GM12878 (cell line): Measurements from ENCODE around the gene OPCML. TPM values are rescaled to one million over a fixed set of nuclear protein-coding genes. Genes with fewer than 3 reads are reported as not detected.

ENCODE experiments used
- ATAC-seq: fragments of 200-7000 bp; cut with Tn5 transposase; 3 replicates; pipeline ENCODE4 v1.9.1; 2020; ENCODE audit warnings: mild to moderate bottlenecking, moderate library complexity
- BruUV-seq: library from RNA; stranded (reverse); fragments of 400-500 nt; replicated peaks from 2 replicates; lab custom pipeline; 2021; lab: Mats Ljungman, UMichigan
- CTCF ChIA-PET: fragments of 300-600 bp; sonication (Branson Sonifier 250); formaldehyde crosslinking; extraction: SDS; loops from one replicate; lab custom pipeline; 2021; ENCODE audit warnings: inconsistent platforms; lab: Yijun Ruan, JAX
- POLR2A ChIA-PET: fragments of 350-600 bp; formaldehyde crosslinking; extraction: SDS; loops from one replicate; lab custom pipeline; 2021; ENCODE audit warnings: inconsistent platforms; lab: Charles Lee
- RAD21 ChIA-PET: fragments of 300-600 bp; sonication (Branson Sonifier 250); formaldehyde crosslinking; loops from one replicate; lab custom pipeline; 2023; ENCODE audit warnings: antibody characterized with exemption; ENCODE audit not compliant: unreplicated experiment; lab: Charles Lee
- SMC1A ChIA-PET: fragments of 300-600 bp; sonication (Branson Sonifier 250); formaldehyde crosslinking; loops from one replicate; lab custom pipeline; 2023; ENCODE audit not compliant: unreplicated experiment, uncharacterized antibody; lab: Charles Lee
- DNase-seq: peaks from one replicate; pipeline ENCODE4 v3.0.0-alpha.2; 2011; ENCODE audit warnings: low read depth, low spot score
- FAIRE-seq: peaks from 3 replicates; lab custom pipeline; 2011; peaks lifted over from hg19 to GRCh38; lab: Jason Lieb, UNC
- H2AFZ ChIP-seq: 2 replicates; pipeline ENCODE4 v1.6.0; 2011; ENCODE audit warnings: low read depth, low read length, control low read depth; ENCODE audit not compliant: control insufficient read depth
- H3K27ac ChIP-seq: 2 replicates; pipeline ENCODE4 v1.5.1; 2011; ENCODE audit warnings: control low read depth; ENCODE audit not compliant: control insufficient read depth, insufficient read depth
- H3K27me3 ChIP-seq, 2 experiments: replicated peaks in 1 of 2; 2 replicates each; pipeline versions ENCODE4 v1.6.0 to v1.6.1; 2011; ENCODE audit warnings: low read length in 1 of 2; ENCODE audit not compliant: control insufficient read depth in 2 of 2, insufficient read depth in 2 of 2
- H3K36me3 ChIP-seq, 2 experiments: 2 replicates each; pipeline ENCODE4 v1.5.1; 2011; ENCODE audit warnings: low read length in 1 of 2; ENCODE audit not compliant: control insufficient read depth in 2 of 2, insufficient read depth in 2 of 2
- H3K4me1 ChIP-seq: 2 replicates; pipeline ENCODE4 v1.6.1; 2011; ENCODE audit warnings: mild to moderate bottlenecking, low read length, moderate library complexity, mixed read lengths; ENCODE audit not compliant: control insufficient read depth, insufficient read depth
- H3K4me2 ChIP-seq: 2 replicates; pipeline ENCODE4 v1.6.0; 2011; ENCODE audit warnings: control low read depth; ENCODE audit not compliant: control insufficient read depth, insufficient read depth
- H3K4me3 ChIP-seq: fragments of 200-600 bp; sonication (generic); 2 replicates; pipeline ENCODE4 v1.5.1; 2016
- H3K79me2 ChIP-seq: 2 replicates; pipeline ENCODE4 v1.6.0; 2011; ENCODE audit warnings: low read length; ENCODE audit not compliant: control insufficient read depth, insufficient read depth
- H3K9ac ChIP-seq: 2 replicates; pipeline ENCODE4 v1.8.0; 2011; ENCODE audit warnings: low read length, control low read depth, mixed read lengths; ENCODE audit not compliant: control insufficient read depth, insufficient read depth
- H3K9me3 ChIP-seq: replicated peaks from 3 replicates; pipeline ENCODE4 v1.5.1; 2011; ENCODE audit warnings: mild to moderate bottlenecking, low read length; ENCODE audit not compliant: control insufficient read depth, insufficient read depth
- H4K20me1 ChIP-seq: 2 replicates; pipeline ENCODE4 v1.6.0; 2011; ENCODE audit not compliant: control insufficient read depth, insufficient read depth
- ASH2L ChIP-seq: fragments of 300-600, 200-600 bp; sonication (generic); IDR thresholded peaks from 2 replicates; pipeline ENCODE4 v1.6.1; 2017; ENCODE audit warnings: low read depth, mild to moderate bottlenecking, borderline replicate concordance
- IKZF2 ChIP-seq, 2 experiments: fragments of 450-650 bp; IDR thresholded peaks; 2 replicates each; pipeline ENCODE4 v1.6.1; 2017; ENCODE audit warnings: mild to moderate bottlenecking in 2 of 2, moderate library complexity in 2 of 2
- SMARCA5 ChIP-seq: fragments of 450-650 bp; IDR thresholded peaks from 2 replicates; pipeline ENCODE4 v1.6.1; 2017; ENCODE audit warnings: mild to moderate bottlenecking
- ZNF622 ChIP-seq: fragments of 450-650 bp; IDR thresholded peaks from 2 replicates; pipeline ENCODE4 v1.6.1; 2017; ENCODE audit warnings: mild to moderate bottlenecking, inconsistent platforms
- WGBS: methylation state at CpG from one replicate; pipeline ENCODE4 v1.1.6; 2016; ENCODE audit warnings: low lambda C conversion rate; ENCODE audit not compliant: insufficient replicate concordance, insufficient coverage; ENCODE audit errors: missing lambda C conversion rate; 5-methylcytosine and 5-hydroxymethylcytosine counted together
- in situ Hi-C: fragments of 300-500 bp; cut with MboI; formaldehyde crosslinking; loops from 9 replicates; pipeline ENCODE4 v1.14.3; 2018; ENCODE audit warnings: mixed read lengths
- intact Hi-C: fragments of 100-400 bp; cut with micrococcal nuclease; formaldehyde crosslinking; loops from one replicate; pipeline ENCODE4 v1.14.2; 2022; ENCODE audit not compliant: unreplicated experiment
- polyA plus RNA-seq, 11 experiments: library from polyadenylated mRNA; depleted of rRNA in 4 of 11; unstranded in 6 of 11; stranded (reverse) in 5 of 11; fragments of >200 nt; fragmentation: Nextera tagmentation in 4 of 11; fragmentation: Illumina TruSeq in 1 of 11; extraction: Ambion mirVana in 4 of 11; extraction: Trizol in 1 of 11; gene quantifications; 1 replicate in 1 of 11; 2 replicates in 10 of 11; pipeline versions ENCODE4 v1.2.1 to v1.2.3, GENCODE V29; 2011 to 2016; ENCODE audit warnings: inconsistent platforms in 2 of 11, missing spikeins in 2 of 11, low read depth in 1 of 11
- total RNA-seq, 4 experiments: library from RNA; depleted of rRNA in 3 of 4; stranded (reverse); fragments of >200 nt in 3 of 4; fragmentation: Illumina TruSeq in 1 of 4; extraction: Trizol in 1 of 4; gene quantifications; 2 replicates each; pipeline versions ENCODE4 v1.2.1 to v1.2.3, GENCODE V29; 2013 to 2021
- TF ChIP-seq, protein P1 (sequence below): fragments of 450-650 bp; formaldehyde crosslinking; IDR thresholded peaks from 2 replicates; pipeline ENCODE4 v1.5.0; 2022; ENCODE audit warnings: mild to moderate bottlenecking, missing genetic modification characterization
- TF ChIP-seq, protein P2 (sequence below): fragments of 150-350 bp; IDR thresholded peaks from 2 replicates; pipeline ENCODE4 v1.6.1; 2016; ENCODE audit warnings: low read depth, low read length
- TF ChIP-seq, protein P3 (sequence below): fragments of 450-650 bp; IDR thresholded peaks from 2 replicates; pipeline ENCODE4 v1.6.1; 2017; ENCODE audit warnings: mild to moderate bottlenecking, moderate library complexity
- TF ChIP-seq, protein P4 (sequence below): IDR thresholded peaks from 2 replicates; pipeline ENCODE4 v1.6.1; 2011; ENCODE audit warnings: borderline replicate concordance, low read depth, mild to moderate bottlenecking, moderate library complexity, low read length; ENCODE audit not compliant: insufficient read depth, poor library complexity, severe bottlenecking

OPCML gene
- total and polyA plus RNA-seq, 10 of the 15 experiments (the other 5 are each of a cell fraction or from before 2014, with no cell fraction given) = 0.84 TPM; not detected in 9

DNA sequence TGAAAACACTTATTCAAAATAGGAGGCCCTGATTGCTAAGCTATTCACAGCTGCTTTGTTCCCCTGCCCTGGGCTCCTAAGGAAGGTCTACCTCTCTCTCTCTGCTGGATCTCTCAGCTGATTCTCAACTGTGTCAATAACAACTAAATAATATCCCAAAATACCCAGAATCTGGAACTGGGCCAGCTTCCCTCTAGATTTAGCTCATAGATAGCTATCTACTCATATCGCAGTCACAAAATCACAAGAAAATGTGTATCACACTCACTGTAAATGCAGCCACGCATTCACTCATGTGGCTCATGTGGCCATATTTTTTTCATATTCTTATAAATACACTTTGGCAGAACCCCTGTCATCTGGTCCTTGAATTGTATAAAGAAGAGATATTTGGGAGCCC is 555.1 kb downstream of the OPCML start (continued):
- TF ChIP-seq, protein P1, sequence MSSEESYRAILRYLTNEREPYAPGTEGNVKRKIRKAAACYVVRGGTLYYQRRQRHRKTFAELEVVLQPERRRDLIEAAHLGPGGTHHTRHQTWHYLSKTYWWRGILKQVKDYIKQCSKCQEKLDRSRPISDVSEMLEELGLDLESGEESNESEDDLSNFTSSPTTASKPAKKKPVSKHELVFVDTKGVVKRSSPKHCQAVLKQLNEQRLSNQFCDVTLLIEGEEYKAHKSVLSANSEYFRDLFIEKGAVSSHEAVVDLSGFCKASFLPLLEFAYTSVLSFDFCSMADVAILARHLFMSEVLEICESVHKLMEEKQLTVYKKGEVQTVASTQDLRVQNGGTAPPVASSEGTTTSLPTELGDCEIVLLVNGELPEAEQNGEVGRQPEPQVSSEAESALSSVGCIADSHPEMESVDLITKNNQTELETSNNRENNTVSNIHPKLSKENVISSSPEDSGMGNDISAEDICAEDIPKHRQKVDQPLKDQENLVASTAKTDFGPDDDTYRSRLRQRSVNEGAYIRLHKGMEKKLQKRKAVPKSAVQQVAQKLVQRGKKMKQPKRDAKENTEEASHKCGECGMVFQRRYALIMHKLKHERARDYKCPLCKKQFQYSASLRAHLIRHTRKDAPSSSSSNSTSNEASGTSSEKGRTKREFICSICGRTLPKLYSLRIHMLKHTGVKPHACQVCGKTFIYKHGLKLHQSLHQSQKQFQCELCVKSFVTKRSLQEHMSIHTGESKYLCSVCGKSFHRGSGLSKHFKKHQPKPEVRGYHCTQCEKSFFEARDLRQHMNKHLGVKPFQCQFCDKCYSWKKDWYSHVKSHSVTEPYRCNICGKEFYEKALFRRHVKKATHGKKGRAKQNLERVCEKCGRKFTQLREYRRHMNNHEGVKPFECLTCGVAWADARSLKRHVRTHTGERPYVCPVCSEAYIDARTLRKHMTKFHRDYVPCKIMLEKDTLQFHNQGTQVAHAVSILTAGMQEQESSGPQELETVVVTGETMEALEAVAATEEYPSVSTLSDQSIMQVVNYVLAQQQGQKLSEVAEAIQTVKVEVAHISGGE (CRISPR knock-in tag) = no peak
- TF ChIP-seq, protein P2, sequence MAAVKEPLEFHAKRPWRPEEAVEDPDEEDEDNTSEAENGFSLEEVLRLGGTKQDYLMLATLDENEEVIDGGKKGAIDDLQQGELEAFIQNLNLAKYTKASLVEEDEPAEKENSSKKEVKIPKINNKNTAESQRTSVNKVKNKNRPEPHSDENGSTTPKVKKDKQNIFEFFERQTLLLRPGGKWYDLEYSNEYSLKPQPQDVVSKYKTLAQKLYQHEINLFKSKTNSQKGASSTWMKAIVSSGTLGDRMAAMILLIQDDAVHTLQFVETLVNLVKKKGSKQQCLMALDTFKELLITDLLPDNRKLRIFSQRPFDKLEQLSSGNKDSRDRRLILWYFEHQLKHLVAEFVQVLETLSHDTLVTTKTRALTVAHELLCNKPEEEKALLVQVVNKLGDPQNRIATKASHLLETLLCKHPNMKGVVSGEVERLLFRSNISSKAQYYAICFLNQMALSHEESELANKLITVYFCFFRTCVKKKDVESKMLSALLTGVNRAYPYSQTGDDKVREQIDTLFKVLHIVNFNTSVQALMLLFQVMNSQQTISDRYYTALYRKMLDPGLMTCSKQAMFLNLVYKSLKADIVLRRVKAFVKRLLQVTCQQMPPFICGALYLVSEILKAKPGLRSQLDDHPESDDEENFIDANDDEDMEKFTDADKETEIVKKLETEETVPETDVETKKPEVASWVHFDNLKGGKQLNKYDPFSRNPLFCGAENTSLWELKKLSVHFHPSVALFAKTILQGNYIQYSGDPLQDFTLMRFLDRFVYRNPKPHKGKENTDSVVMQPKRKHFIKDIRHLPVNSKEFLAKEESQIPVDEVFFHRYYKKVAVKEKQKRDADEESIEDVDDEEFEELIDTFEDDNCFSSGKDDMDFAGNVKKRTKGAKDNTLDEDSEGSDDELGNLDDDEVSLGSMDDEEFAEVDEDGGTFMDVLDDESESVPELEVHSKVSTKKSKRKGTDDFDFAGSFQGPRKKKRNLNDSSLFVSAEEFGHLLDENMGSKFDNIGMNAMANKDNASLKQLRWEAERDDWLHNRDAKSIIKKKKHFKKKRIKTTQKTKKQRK = no peak
- no peak for TF ChIP-seq ASH2L
- no peak for TF ChIP-seq ZNF622
- TF ChIP-seq, all 136 proteins: peak for 0

DNA sequence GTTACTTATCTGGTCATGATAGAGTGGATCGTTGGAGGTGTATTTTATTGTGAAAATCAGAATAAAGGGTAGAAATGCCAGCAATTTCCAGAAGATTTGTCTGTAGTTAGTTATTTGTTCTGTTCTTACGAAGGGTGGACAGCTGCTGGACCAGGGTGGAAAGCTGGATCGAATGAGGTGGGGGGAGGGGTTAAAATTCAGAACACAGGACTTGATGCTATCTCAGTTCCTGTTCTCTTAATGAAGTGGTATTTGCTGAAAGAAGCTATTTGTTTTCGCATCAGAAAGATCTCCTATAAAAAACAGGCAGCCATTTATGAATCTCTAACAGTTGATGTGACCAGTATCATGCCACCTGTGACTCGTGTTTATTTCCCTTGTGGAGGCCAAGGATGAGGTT is 556.2 kb downstream of the OPCML start:
- in situ Hi-C loops = no loop called here
- ATAC-seq (no peak), FAIRE-seq (no peak), DNase-seq (no peak)
- WGBS = 13% methylated on average over 5 of the region's 5 CpGs
- Histone ChIP-seq H3K4me3 (no peak overlapping the region), H3K79me2 (no peaks in the 10 kb centered on the region), H2AFZ (no peak overlapping the region), H3K27me3 (no peaks in the 10 kb centered on the region), H3K27ac (no peak overlapping the region), H3K9ac (no peak overlapping the region), H3K36me3 (no peaks in the 10 kb centered on the region), H3K9me3 (no peaks in the 10 kb centered on the region), H4K20me1 (no peaks in the 10 kb centered on the region), H3K4me1 (no peaks in the 10 kb centered on the region), H3K4me2 (no peak overlapping the region)
- ChIA-PET POLR2A (no interaction called here), SMC1A (interaction anchor here (0.6 to 2.6 kb wide), 7 partner anchors 11 to 316 kb away, joined by 3 to 17 read pairs (median 3); no protein-coding TSS in a partner anchor), CTCF (interaction anchor here (0.9 to 1.6 kb wide), 3 partner anchors 18 to 35 kb away, joined by 3 to 4 read pairs (median 4); no protein-coding TSS in a partner anchor), RAD21 (interaction anchor here (1.1 to 1.5 kb wide), 3 partner anchors 15 to 19 kb away, joined by 3 read pairs; no protein-coding TSS in a partner anchor)
- intact Hi-C loops = loop anchor here (2.0 kb wide), 1 partner anchor 19 kb away; no protein-coding TSS in a partner anchor
- no TSS peak for BruUV-seq
- TF ChIP-seq SMARCA5 (no peak), IKZF2 (IDR thresholded peaks at IDR 0.05) (no peak)
- TF ChIP-seq, protein P3, sequence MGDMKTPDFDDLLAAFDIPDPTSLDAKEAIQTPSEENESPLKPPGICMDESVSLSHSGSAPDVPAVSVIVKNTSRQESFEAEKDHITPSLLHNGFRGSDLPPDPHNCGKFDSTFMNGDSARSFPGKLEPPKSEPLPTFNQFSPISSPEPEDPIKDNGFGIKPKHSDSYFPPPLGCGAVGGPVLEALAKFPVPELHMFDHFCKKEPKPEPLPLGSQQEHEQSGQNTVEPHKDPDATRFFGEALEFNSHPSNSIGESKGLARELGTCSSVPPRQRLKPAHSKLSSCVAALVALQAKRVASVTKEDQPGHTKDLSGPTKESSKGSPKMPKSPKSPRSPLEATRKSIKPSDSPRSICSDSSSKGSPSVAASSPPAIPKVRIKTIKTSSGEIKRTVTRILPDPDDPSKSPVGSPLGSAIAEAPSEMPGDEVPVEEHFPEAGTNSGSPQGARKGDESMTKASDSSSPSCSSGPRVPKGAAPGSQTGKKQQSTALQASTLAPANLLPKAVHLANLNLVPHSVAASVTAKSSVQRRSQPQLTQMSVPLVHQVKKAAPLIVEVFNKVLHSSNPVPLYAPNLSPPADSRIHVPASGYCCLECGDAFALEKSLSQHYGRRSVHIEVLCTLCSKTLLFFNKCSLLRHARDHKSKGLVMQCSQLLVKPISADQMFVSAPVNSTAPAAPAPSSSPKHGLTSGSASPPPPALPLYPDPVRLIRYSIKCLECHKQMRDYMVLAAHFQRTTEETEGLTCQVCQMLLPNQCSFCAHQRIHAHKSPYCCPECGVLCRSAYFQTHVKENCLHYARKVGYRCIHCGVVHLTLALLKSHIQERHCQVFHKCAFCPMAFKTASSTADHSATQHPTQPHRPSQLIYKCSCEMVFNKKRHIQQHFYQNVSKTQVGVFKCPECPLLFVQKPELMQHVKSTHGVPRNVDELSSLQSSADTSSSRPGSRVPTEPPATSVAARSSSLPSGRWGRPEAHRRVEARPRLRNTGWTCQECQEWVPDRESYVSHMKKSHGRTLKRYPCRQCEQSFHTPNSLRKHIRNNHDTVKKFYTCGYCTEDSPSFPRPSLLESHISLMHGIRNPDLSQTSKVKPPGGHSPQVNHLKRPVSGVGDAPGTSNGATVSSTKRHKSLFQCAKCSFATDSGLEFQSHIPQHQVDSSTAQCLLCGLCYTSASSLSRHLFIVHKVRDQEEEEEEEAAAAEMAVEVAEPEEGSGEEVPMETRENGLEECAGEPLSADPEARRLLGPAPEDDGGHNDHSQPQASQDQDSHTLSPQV = no peak
- TF ChIP-seq, protein P4, sequence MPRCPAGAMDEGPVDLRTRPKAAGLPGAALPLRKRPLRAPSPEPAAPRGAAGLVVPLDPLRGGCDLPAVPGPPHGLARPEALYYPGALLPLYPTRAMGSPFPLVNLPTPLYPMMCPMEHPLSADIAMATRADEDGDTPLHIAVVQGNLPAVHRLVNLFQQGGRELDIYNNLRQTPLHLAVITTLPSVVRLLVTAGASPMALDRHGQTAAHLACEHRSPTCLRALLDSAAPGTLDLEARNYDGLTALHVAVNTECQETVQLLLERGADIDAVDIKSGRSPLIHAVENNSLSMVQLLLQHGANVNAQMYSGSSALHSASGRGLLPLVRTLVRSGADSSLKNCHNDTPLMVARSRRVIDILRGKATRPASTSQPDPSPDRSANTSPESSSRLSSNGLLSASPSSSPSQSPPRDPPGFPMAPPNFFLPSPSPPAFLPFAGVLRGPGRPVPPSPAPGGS = no peak
